Panc1 (cell line): ENCODE measurements around the gene ANO2. TPM values are rescaled to one million over a fixed set of nuclear protein-coding genes. Genes with fewer than 3 reads are reported as not detected.

Experiments used
- ATAC-seq: fragments of 200-7000 bp; cut with Tn5 transposase; 2 replicates; pipeline ENCODE4 v1.9.1; 2020; ENCODE audit warnings: mild to moderate bottlenecking, moderate library complexity
- BruUV-seq: library from RNA; stranded (reverse); fragments of 400-500 nt; replicated peaks from 2 replicates; lab custom pipeline; 2021; lab: Mats Ljungman, UMichigan
- CTCF ChIA-PET: fragments of 300-600 bp; sonication (Branson Sonifier 250); formaldehyde crosslinking; loops from one replicate; lab custom pipeline; 2022; ENCODE audit warnings: antibody characterized with exemption; lab: Charles Lee
- POLR2A ChIA-PET: fragments of 300-600 bp; sonication (Branson Sonifier 250); formaldehyde crosslinking; loops from one replicate; lab custom pipeline; 2022; ENCODE audit warnings: antibody characterized with exemption; lab: Charles Lee
- DNase-seq: peaks from one replicate; pipeline ENCODE4 v3.0.0-alpha.2; 2010; ENCODE audit warnings: low read depth, low spot score
- H3K27ac ChIP-seq: 2 replicates; pipeline ENCODE4 v1.5.1; 2011; ENCODE audit warnings: mild to moderate bottlenecking, low read length, inconsistent platforms
- H3K27me3 ChIP-seq: fragments of 200-500 bp; sonication (Bioruptor generic); 2 replicates; pipeline ENCODE4 v1.6.0; 2014; ENCODE audit warnings: low read length, inconsistent platforms; ENCODE audit not compliant: control insufficient read depth, insufficient read depth
- H3K36me3 ChIP-seq: fragments of 200-500 bp; sonication (Bioruptor generic); 2 replicates; pipeline ENCODE4 v1.5.1; 2014; ENCODE audit warnings: inconsistent platforms, mild to moderate bottlenecking, low read length, moderate library complexity; ENCODE audit not compliant: control insufficient read depth, insufficient read depth
- H3K4me1 ChIP-seq: 2 replicates; pipeline ENCODE4 v1.5.1; 2011; ENCODE audit warnings: inconsistent platforms, mild to moderate bottlenecking, low read length, moderate library complexity; ENCODE audit not compliant: control insufficient read depth, insufficient read depth
- H3K4me3 ChIP-seq, 2 experiments: 2 replicates each; pipeline ENCODE4 v1.5.1; 2011 to 2012; ENCODE audit warnings: low read depth in 2 of 2, low read length in 2 of 2, mild to moderate bottlenecking in 2 of 2, inconsistent platforms in 1 of 2, moderate library complexity in 1 of 2
- H3K9me3 ChIP-seq: fragments of 200-500 bp; sonication (Bioruptor generic); 2 replicates; pipeline ENCODE4 v1.5.1; 2014; ENCODE audit warnings: low read depth, mild to moderate bottlenecking, inconsistent platforms, low read length, moderate library complexity; ENCODE audit not compliant: control insufficient read depth, insufficient read depth
- CTCF ChIP-seq: fragments of 450-650 bp; IDR thresholded peaks from 2 replicates; pipeline ENCODE4 v1.5.1; 2017; ENCODE audit warnings: mild to moderate bottlenecking
- POLR2AphosphoS5 ChIP-seq: IDR thresholded peaks from 2 replicates; pipeline ENCODE4 v1.6.1; 2012; ENCODE audit warnings: mild to moderate bottlenecking, low read depth, low read length, moderate library complexity
- REST ChIP-seq, 2 experiments: IDR thresholded peaks; 2 replicates each; pipeline ENCODE4 v1.6.1; 2011 to 2012; ENCODE audit warnings: low read depth in 2 of 2, control low read depth in 1 of 2, low read length in 1 of 2, mild to moderate bottlenecking in 1 of 2, moderate library complexity in 1 of 2; ENCODE audit not compliant: insufficient read depth in 1 of 2
- SIN3A ChIP-seq: IDR thresholded peaks from 2 replicates; pipeline ENCODE4 v1.6.1; 2012; ENCODE audit warnings: low read depth, mild to moderate bottlenecking, low read length, moderate library complexity, borderline replicate concordance; ENCODE audit not compliant: insufficient read depth
- TCF7L2 ChIP-seq: IDR thresholded peaks from 2 replicates; pipeline ENCODE4 v1.6.1; 2011; ENCODE audit warnings: mild to moderate bottlenecking, low read depth, low read length, inconsistent platforms
- in situ Hi-C: cut with HindIII; loops from 2 replicates; pipeline ENCODE4 v1.10.0; 2016; ENCODE audit warnings: low sequenced_read_pairs, low pct_unique_long_range_greater_than_20kb
- intact Hi-C: fragments of 100-400 bp; cut with micrococcal nuclease; formaldehyde crosslinking; loops from one replicate; pipeline ENCODE4 v1.10.0; 2022; ENCODE audit not compliant: unreplicated experiment
- total RNA-seq: library from RNA; stranded (reverse); gene quantifications from one replicate; pipeline ENCODE4 v1.2.1, GENCODE V29; 2021; ENCODE audit not compliant: unreplicated experiment

ANO2 gene
- total RNA-seq, 1 experiment from 2014 or later: not detected

- no peak overlapping the region for H3K27ac ChIP-seq
- TF ChIP-seq REST (IDR thresholded peaks at IDR 0.05; ENCODE audit: insufficient read depth in 1 of 2, low read depth in 2 of 2, low read length in 1 of 2) (no peak), CTCF (no peak), POLR2AphosphoS5 (no peak), SIN3A (no peak), TCF7L2 (no peak)
- H3K4me3 ChIP-seq: no peak overlapping the region
- no TSS peak for BruUV-seq
- no peaks in the 10 kb centered on the region for H3K4me1 ChIP-seq
- DNase-seq: no peak
- ATAC-seq: no peak
- intact Hi-C loops (no loop called here), in situ Hi-C loops (no loop called here)
- H3K9me3 ChIP-seq: no peaks in the 10 kb centered on the region
- no peaks in the 10 kb centered on the region for H3K27me3 ChIP-seq
- H3K36me3 ChIP-seq: no peaks in the 10 kb centered on the region
- ChIA-PET POLR2A (no interaction called here), CTCF (no interaction called here)
These were observed 176.9 kb downstream of the ANO2 start for GRCh38 chr12:5768171-5768570.

- Histone ChIP-seq H3K4me3 (no peak overlapping the region), H3K27ac (no peak overlapping the region), H3K4me1 (no peaks in the 10 kb centered on the region), H3K36me3 (no peaks in the 10 kb centered on the region), H3K27me3 (peaks cover 2% of the 10 kb centered on the region; the same call in 1 of the 2 replicates), H3K9me3 (no peaks in the 10 kb centered on the region)
- intact Hi-C loops (no loop called here), in situ Hi-C loops (no loop called here)
- BruUV-seq: no TSS peak
- ChIA-PET POLR2A (no interaction called here), CTCF (no interaction called here)
- no peak for ATAC-seq
- no peak for DNase-seq
- TF ChIP-seq SIN3A (no peak), TCF7L2 (no peak), REST (IDR thresholded peaks at IDR 0.05; ENCODE audit: insufficient read depth in 1 of 2, low read depth in 2 of 2, low read length in 1 of 2) (no peak), CTCF (no peak), POLR2AphosphoS5 (no peak)
These were observed 186.7 kb downstream of the ANO2 start for GRCh38 chr12:5758347-5758746.
